Tibial nerve (tissue), 4 donors: ENCODE data around the gene SLC5A1.

ENCODE experiments used
- EP300 ChIP-seq, 2 donors: sonication (generic); formaldehyde crosslinking; IDR thresholded peaks; one replicate each; pipeline ENCODE4 v1.6.1; 2017; ENCODE audit warnings: antibody characterized with exemption in 2 of 2, mild to moderate bottlenecking in 1 of 2
- POLR2A ChIP-seq, 2 donors: fragments of 450-650 bp; IDR thresholded peaks; one replicate each; pipeline ENCODE4 v1.6.1; 2017; ENCODE audit warnings: antibody characterized with exemption in 2 of 2, mild to moderate bottlenecking in 2 of 2, moderate library complexity in 2 of 2
- TF ChIP-seq, protein P1 (sequence below), 5 experiments: fragments of 200-600 bp in 3 of 5; fragments of 450-650 bp in 2 of 5; sonication (generic) in 3 of 5; IDR thresholded peaks; one replicate each; pipeline ENCODE4 v1.5.1; 2016 to 2019; ENCODE audit warnings: antibody characterized with exemption in 5 of 5, mild to moderate bottlenecking in 3 of 5, moderate library complexity in 2 of 5

DNA sequence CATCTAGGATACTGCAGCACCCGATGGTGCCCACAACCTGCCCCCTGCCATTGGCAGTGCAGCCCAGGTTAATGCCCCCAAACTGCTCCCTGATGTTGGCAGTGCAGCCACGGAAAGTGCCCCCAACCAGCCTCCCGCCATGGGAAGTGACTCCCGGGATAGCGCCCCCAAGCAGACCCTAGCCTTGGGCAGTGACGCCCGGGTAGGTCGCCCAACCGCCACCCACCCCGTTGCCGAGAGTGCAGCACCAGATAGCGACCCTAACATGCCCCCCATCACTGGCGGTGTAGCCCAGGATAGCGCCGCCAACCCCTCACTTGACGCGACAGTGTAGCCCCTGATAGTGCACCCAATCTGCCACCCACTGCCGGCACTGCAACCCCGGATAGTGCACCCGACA, 77.5 kb downstream of the SLC5A1 start:
- TF ChIP-seq, protein P1, sequence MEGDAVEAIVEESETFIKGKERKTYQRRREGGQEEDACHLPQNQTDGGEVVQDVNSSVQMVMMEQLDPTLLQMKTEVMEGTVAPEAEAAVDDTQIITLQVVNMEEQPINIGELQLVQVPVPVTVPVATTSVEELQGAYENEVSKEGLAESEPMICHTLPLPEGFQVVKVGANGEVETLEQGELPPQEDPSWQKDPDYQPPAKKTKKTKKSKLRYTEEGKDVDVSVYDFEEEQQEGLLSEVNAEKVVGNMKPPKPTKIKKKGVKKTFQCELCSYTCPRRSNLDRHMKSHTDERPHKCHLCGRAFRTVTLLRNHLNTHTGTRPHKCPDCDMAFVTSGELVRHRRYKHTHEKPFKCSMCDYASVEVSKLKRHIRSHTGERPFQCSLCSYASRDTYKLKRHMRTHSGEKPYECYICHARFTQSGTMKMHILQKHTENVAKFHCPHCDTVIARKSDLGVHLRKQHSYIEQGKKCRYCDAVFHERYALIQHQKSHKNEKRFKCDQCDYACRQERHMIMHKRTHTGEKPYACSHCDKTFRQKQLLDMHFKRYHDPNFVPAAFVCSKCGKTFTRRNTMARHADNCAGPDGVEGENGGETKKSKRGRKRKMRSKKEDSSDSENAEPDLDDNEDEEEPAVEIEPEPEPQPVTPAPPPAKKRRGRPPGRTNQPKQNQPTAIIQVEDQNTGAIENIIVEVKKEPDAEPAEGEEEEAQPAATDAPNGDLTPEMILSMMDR (IDR thresholded peaks at IDR 0.05): no peak
- TF ChIP-seq EP300 (IDR thresholded peaks at IDR 0.05): no peak
- no peak for TF ChIP-seq POLR2A (IDR thresholded peaks at IDR 0.05)
